ENCODE measurements around the gene PLSCR4.

The PLSCR4 gene

DNA sequence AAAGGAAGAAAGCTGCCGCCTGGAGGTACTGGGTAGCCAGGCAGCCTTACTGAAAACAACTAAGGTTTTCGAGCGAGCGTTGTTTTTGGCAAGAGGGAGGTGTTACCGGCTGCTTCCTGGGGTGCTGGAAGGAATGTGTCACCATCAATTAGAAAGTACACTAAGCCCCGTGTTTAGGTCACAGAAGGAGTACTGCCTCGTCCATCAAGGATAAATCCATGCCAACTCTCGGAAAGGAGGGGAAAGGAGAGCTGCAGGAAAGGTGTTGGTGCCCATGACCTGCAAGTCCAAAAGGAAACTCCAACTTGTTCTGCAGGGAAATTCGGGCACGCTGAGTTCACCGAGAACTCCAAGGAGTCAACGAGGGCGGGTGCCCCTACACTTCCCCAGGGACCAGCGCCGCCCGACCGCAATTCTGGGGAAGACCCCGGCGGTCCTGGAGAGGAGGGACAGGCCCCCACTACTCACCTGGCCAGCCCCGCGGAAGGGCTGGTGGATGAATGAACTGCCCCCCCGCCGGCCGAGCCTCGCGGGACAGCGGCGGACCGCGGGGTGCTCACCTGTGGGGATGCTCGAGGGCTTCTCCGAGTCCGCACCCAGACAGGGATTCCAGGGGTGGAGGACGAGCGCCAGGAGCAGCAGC, 90.5 kb downstream of the PLSCR4 start:
- DNase-seq, result no peak

DNA sequence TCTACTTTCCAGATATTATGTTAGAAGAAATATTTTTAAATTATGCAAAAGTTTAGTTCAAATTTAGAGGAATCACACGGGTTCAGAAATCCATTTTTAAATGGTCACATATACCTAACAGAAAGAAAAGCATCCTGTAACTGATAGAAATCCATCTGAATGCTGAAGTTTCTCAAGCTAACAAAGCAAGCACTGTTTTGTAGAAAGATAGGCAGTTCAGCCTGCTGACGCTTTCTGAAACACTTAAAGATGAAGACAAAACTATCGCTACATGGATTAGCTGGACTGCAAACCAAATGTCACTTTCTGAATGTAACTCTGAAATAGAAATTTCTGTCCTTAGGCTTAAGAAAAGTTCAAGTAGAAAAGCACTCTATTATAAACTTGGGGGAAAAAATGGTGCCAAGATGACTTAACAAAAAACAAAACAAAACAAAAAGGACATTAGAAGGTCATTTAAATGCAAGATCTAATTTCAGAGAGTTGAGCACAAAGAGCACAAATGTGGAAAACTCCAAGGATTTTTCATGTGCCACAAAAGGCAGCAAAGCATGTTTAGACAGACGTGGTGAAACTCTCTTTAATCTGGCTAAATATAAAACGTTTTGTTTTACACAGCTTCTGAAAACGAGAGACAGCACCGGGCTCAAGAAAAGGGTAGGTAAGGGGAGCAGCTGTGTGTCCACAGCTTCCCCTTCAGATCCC, 91.1 kb downstream of the PLSCR4 start:
- DNase-seq, result no peak

DNA sequence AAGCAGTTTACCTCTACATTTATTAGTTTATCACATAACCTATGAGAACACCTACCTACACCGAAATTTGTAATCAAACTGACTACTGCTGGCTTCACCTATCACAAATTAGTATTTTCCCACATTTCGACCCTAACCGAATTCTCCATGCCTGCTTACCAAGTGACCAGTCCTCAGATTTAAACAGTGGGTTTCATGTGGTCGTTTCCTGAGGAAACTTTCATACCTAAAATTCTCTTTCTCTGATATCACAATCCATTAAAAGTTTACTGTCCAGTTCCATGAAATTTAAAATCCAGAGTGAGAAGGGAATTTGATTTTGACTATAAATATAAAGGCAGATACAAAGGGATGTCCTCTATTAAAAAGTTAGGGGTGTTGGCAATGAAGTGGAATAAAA, 91.9 kb downstream of the PLSCR4 start:
- DNase-seq, result no peak

DNA sequence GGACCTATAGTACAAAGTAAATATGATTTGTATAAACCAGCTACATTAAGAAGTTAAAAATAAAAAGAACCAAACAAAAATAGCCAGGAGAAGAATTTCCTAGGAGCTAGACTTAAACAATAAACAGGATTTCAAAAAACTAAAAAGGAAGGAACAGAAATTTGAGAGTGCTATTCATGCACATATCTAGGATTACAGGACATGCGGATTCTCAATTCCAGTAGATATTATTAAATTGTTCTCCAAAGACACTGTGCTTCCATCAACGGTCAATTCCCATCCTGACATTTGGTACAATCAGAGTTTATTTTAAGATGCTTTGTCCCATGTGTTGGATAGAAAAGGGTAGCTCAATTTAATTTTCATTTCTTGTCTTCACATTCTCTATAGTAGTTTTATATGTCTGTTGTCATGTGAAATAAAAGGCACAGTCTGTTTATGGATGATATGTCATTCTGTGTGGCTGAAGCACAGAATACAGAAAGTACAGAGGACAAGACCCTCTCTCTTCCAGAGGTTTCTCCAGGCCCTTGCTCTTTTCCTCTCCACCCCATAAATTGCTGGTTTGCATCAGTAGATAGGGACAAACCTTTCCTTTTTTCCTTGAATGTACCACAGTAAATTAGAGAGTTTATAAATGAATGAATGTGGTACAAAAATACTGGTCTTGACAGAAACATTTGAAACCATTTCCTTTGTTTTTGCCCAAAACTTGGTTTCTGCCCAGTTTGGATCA, 93.4 kb downstream of the PLSCR4 start:
- no peak for DNase-seq

DNA sequence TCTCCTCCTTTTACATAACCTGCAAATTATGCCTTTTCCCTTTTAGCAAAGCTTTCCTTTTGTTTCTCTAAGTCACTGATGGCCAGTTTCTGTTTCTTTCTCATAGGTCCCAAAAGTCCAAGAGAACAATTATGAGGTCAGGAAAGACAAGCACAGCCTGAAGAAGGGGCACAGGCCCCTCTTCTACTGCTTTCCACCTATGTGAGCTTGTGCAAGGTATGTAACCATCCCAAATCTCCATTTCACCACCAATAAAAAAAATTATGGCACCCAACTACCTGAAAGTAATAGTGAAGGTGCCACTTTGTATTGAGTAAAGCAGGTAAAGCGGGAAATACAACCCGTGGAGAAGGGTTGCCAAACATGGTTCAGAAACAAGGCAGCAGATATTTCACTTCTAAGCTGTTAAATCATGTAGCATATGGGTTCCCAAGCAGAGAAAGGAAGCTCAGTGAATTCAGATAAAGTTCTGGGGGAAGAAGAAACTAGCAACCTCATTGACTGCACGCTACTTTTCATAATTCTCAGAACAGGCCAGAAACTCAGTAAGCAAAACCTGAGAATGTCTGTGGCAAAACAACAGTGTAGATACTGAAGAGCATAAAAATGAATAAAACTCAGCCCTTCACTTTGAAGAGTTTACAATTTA, 94.1 kb downstream of the PLSCR4 start:
- DNase-seq, result no peak

DNA sequence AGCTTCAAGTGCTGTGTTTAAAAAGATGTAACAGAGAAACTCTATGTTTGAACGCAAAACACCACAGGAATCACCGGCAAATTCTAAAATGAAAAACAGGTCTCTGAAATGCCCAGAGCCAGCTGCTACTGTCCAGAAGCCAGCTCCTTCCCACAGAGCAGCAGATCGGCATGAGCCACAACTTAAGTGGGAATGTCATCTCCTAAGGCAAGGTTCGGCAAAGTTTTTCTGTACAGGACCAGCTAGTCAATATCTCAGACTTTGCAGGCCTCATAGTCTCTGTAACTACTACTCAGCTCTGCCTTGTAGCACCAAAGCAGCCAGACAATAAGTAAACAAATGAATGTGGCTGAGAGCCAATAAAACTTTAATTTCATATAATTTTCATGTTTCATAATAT, 94.8 kb downstream of the PLSCR4 start:
- no peak for DNase-seq

DNA sequence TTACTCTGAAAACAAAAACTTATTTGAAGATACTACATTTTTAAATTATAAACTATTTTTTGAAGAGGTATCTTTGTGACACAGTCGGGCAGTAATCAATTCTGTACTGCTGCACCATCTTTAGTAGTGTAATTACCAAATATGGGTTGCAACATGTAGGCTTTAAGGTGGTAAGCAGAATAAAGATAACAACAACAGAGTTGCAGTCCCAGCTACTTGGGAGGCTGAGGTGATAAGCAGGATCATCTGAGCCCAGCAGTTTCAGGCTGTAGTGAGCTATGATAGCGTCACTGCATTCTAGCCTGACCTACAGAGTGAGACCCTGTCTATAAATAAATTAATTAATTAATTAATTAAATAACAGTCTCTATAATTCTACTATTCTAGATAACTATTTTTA, 95.9 kb downstream of the PLSCR4 start:
- DNase-seq, result no peak

DNA sequence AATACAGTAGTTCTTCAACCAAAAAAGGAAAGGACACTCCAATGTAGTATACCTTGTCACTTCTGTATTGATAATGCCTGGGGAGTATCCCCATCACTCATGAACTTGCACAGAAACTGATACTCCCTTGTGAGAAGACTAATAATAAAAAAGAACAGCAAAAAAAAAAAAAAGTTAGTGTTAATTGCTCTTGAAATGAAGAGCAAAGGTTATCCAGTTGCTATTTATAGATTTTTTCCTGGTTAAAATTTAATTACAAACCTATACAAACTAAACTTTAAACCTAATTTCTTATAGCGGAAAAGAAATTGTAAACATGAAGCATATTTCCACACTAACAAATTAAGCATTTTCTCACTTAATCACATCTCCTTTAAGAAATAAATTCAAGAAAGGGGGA, 96.6 kb downstream of the PLSCR4 start:
- no peak for DNase-seq

DNA sequence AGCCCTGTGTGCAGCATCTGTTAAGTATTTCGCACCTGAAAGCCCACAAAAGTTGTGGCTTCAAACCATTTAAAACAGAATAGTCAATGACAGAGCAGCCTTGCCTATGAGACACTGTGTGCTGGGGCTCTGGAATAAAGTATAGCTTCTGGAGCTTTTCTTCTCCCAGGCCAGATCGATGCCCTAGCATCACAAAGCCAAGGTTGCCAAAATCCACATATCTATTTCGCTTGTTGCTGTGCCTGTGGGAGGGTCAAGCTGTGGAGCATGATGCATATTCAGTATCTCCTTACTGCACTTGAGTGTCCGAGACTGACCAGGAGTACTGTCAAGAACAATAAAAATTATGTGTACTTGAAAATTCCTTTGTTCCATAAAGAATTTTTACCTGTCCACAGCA, 97.5 kb downstream of the PLSCR4 start:
- DNase-seq, result no peak

DNA sequence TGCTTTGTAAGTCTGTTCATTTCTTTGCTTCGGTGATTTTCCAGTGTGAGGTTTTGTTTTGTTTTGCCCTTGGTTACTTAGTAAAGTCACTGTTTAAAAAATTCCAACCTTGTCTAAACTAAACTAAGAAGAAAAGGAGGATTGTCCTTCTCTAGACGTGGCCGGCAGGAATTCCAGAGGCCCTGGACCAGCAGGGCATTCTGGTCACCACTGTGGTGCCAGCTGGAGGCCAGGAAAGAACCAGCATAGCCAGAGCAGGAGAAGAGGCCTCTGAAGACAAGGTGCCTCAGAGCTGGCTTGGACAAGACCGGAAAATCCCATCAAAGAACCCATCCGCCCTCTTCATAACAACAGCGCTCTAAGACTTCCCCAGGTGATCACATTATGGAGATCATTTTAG, 98.1 kb downstream of the PLSCR4 start:
- DNase-seq, result no peak

DNA sequence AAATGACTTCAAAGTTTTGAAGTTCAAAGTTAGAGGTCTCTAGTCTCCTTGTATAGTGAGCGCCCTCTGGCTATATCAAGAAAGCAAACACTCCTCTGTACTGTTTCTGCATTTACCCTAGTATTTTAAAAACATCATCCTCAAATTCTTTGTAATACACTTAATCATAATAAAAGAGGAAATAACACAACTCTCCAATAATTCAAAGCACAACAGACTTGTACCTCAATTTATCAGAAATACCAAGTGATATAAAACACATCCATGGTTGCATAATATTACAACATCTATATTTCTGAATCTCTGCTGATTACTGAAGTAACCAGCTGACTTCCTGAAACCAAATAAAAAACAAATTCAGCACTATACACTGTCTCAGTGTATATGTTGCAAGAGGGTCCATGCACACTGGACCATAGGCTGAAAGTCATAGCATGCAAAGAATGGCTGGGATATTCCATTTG, 102.4 kb downstream of the PLSCR4 start:
- no peak for DNase-seq

DNA sequence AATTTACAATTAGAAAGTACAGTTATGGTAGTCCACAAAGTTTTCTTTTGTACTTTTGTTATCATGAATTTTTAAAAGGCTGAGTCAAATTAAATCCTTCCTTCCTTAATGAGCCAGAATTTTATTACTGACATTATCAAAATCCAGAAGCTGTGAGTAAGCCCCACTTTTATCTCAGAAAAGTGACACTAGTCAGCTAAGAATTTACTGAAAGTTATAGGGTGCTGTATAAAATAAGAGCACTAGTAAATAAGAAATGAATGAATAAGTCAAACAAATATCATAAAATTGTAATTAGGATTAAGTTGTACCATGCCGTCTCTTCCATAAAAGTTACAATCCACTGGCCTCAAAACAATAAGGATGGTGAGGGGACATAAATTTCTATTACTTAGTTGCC, 105.3 kb downstream of the PLSCR4 start:
- DNase-seq, result no peak

DNA sequence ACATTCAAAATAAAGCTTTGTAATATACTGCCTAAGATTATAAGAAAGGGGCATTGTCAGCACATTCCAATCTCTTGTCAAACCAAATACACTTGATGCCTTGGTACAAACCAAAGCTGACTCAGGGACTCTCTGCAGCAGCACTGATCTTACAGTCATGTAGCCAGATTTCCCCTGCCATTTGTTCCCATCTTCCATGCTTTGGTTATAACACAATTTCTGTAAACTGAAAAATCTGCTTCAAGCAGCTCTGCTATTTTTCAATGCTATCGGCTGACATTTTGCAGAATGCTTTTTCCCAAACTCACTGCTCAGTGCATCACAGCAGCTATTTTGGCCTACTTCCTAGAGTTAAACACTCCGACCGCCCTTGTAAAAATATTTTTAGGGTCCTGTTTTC, 108.1 kb downstream of the PLSCR4 start:
- no peak for DNase-seq

All from stimulated activated CD4-positive, alpha-beta T cell treated with anti-CD3 and anti-CD28 coated beads, Interleukin-12 subunit alpha, Interleukin-12 subunit beta, amount 100 ng/mL, for 4 hours (primary cell).